ENCODE measurements around the gene KCTD3.

DNA sequence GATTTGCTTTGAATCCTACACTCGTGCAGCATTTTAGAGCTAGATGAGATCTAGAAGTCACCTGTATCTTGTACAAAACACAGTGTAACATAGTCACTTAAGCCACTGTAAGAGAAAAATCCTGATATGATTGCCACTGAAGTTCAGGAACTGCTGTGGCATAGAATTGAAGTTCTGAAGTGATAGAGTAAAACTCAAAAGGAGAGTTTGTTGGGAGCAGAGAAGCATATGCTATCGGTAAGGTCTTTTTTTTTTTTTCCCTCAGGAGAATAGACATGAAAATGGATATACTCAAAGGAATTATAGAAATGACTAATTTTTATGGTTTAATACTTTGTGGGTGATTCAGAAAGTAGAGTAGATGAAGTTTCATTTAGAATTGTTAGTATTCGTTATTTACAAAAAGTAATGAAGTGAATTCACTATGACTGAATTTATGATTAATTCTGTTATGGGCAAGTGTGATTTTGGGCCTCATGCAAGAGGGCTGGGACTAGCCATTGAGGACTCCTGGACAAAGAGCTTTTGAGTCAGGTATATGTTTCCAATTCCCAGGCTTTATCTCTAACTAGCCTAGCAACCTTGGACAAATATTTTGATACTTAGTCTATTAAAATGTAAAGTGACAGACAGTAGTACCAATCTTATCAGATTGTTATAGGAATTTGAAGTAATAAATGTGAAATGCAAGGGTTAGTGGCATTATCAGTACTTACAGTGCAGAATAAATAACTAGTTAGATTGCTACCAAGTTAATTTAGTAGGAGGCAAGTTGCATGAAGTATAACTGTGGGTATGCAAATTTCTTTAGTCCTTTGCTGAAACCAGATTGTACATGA, 3.1 kb downstream of the KCTD3 start:
- no peak for TF ChIP-seq POLR2A (IDR thresholded peaks at IDR 0.05; ENCODE audit: low read length)
- TF ChIP-seq GATA1 (IDR thresholded peaks at IDR 0.05; ENCODE audit: low read depth, low read length) = no peak
